Skin epidermis (tissue), 12 donors: Measurements from ENCODE around the gene TRIP10.
"Not testable (repeated sequence)": the region's sequence is repeated elsewhere in the genome, so short reads cannot be mapped to it uniquely, and the experiment has no call there.

ENCODE experiments used
- H3K27ac ChIP-seq, 21 experiments: fragments of 200-600 bp; sonication (generic) in 11 of 21; one replicate each; pipeline ENCODE4 v1.5.0; 2020; ENCODE audit warnings: mild to moderate bottlenecking in 3 of 21, inconsistent platforms in 2 of 21, moderate library complexity in 2 of 21
- H3K4me3 ChIP-seq, 7 experiments: fragments of 200-600 bp; sonication (generic) in 2 of 7; one replicate each; pipeline ENCODE4 v1.5.0; 2020; ENCODE audit warnings: inconsistent platforms in 2 of 7, mild to moderate bottlenecking in 2 of 7, moderate library complexity in 1 of 7

The TRIP10 gene

DNA sequence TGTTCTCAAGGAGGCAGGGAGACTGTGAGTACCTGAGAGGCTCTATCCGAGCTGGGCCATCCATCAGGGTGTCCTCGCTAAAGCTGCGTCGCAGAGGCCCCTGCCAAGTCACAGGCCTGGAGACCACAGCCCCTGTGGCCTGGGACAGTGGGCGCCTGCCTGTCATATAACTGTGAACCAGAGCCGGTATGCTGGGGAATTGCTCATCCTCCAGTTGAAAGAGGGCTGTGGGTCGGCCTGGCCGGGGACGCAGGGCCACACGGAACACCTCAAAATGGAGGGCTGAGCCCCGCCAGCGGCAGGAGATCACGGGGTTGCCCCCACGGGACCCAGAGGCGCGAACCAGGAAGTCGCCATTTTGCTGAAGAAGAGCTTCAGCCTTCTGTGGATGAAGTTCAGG is 21.1 kb downstream of the TRIP10 start:
- Histone ChIP-seq H3K27ac (no peak overlapping the region), H3K4me3 (no peak overlapping the region)

- Histone ChIP-seq H3K27ac (no peak overlapping the region), H3K4me3 (no peak overlapping the region)
Measured at GRCh38 chr19:6761053-6761676, 21.7 kb downstream of the TRIP10 start.

GRCh38 chr19:6762253-6762797 is 22.8 kb downstream of the TRIP10 start:
- H3K27ac ChIP-seq, H3K4me3 ChIP-seq: not testable (repeated sequence)

DNA sequence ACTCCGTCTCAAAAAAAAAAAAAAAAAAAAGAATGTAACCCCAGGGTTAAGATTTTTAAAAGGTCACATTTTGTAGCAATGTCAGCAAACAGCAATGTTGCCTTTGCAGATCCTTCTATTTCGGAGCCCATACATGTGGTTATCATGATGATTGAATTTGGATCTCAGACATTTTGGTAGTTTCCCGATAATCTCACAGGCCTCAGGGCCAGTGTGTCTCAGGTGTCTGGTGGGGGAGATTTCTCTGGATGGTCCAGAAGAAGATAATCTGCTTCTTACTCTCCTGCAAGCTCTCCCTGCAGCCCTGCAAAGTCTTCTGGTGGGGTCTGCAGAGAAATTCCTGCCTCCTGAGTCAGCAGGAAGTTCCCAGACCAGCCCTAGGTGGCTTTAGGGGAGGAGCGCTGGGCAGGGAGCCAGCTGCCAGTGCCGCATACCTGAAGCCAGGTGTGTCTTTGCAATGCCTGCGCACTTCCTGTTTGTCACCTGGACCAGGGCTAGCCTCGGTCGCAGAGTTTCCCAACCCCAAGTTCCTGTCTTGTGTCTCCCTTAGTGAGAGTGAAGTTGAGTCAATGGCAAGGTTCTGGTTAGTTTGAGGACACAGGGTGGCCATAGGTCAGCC is 26.4 kb downstream of the TRIP10 start:
- Histone ChIP-seq H3K27ac (peak overlapping the region in 20 of 21 experiments; percentile 37 to 89 (median 74)), H3K4me3 (peak overlapping the region in 6 of 7 experiments; percentile 37 to 54 (median 40))

DNA sequence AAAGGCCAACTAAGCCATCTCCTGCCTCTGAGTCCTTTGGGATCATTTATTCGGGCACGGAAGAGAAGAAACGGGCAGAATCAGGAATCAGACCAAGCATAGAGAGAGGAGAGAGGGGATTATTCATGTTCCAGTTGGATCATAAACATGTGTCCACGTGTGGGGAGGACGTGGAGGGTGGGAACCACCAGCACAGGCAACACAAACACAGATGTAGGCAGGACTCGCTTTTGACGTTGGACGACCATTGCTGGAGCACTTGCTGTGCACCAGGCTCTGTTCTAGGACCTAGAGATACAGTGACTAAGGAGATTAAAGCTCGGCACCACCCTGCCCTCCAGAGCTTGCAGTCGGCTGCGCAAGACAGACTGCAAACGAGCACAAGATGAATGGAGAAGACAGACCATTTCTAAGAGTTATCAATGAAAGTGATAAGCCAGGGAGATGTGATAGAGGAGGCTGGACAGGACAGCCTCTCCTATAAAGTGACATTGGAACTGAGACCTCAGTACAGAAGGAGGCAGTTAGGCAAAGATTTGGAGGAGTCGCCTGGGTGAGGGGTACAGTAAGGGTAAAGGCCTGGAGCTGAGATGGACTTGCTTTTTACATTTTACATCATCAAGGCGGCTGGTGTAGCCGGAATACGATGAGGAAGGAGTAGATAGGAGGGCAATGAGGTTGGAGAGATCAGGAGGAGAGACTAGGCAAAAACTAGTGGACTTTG is 27.0 kb downstream of the TRIP10 start:
- peak overlapping the region; percentile 37 to 89 (median 73) for H3K27ac ChIP-seq
- peak overlapping the region; percentile 37 to 54 (median 39) for H3K4me3 ChIP-seq

GRCh38 chr19:6767081-6767356 is 27.5 kb downstream of the TRIP10 start:
- peak overlapping the region; percentile 37 to 54 (median 39) for H3K4me3 ChIP-seq
- peak overlapping the region in 20 of 21 experiments; percentile 40 to 89 (median 74) for H3K27ac ChIP-seq

DNA sequence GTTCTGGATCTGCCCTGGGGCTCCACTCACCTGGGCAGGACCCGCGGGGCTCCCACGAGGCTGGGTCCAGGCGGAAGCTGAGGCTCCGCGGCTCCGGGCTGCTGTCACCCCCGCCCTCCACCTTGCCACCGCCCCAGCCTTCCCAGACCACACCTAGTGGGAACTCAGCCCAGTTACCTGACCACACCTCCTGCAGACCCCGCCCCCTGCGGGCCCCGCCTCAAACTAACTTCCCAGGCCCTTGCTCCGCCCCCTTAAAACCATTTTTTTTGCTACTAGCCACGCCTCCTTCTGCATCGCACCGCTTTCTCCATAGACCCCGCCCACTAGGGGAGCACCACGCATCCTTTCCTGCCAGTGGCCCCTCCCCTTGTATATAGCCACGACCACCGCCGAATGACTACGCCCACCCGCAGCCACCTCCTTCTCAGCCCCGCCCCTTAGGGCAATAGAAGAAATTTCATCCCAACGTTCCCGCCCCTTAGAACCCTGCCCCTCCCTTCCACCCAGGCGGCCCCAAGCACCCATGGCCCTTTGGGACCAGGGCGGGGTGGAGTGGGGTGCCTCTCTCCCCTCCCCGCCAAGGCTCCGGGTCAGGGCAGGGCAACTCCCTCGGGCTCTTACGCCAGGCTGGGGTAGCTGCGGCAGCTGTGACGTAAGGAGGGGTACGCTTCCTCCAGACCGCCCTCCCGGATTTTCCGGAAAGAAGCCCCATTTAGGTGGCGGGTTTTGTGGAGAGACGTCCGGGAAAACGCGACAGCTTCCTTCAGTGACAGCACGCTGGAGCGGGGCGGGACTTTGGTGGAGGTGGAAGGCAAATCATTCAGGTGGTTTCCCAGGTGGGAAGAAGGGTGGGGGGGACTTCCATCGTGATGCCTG is 28.1 kb downstream of the TRIP10 start, which contains the start of gene SH2D3A:
Gene SH2D3A (minus strand): TSS at position 79 of the 879 bp plus-strand sequence. CDS start 3,687 bp downstream, outside the sequence.
- Histone ChIP-seq H3K27ac (peak within 1 kb of the TSS; percentile 37 to 89 (median 73)), H3K4me3 (peak within 1 kb of the TSS; percentile 37 to 54 (median 39))

GRCh38 chr19:6768236-6768785 is 28.8 kb downstream of the TRIP10 start:
- H3K27ac ChIP-seq = peak overlapping the region in 14 of 21 experiments; percentile 22 to 89 (median 72)
- peak overlapping the region in 3 of 7 experiments; percentile 38 to 54 (median 48) for H3K4me3 ChIP-seq

DNA sequence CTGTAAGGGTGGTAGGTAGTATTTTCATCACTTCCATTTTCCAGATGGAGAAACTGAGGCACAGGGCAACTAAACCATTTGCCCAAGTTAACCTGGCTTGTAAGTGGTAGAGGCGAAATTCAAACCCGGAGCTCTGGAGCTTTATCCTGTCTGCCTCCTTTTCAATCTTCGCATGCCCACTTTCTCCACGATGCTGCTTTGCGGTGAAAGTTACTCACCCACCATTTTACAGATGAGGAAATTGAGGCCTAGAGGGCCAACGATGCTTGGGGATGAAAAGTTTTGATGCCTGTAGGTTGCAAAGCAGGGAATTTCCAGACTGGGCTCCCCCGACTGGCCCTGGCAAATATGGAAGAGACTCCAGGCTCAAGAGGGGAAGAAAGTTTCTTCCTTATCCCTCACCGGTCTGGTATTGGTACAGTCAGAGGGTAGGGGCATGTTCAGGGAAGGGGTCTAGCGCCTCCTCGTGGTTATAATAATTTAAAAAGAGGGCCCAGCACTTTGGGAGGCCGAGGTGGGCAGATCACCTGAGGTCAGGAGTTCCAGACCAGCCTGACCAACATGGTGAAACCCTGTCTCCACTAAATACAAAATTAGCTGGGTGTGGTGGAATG is 29.6 kb downstream of the TRIP10 start:
- H3K27ac ChIP-seq = peak overlapping the region in 3 of 21 experiments; percentile 72 to 81 (median 73)

DNA sequence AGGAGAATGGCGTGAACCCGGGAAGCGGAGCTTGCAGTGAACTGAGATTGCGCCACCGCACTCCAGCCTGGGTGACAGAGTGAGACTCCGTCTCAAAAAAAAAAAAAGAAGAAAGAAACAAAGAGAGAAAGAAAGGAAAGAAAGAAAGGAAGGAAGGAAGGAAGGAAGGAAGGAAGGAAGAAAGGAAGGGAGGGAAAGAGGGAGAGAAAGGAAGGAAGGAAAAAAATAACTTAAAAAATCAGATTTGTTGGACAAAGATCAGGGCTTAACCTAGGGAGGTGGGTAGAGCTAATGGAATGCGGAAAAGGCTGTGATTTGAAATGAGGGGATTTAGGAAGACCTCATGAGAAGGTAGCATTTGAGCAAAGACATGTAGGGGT is 32.2 kb downstream of the TRIP10 start:
- not testable (repeated sequence) for H3K4me3 ChIP-seq
- peak overlapping the region in 9 of 21 experiments; percentile 22 to 93 (median 86) for H3K27ac ChIP-seq

More for the DNA sequence above, 29.6 kb downstream of the TRIP10 start:
- H3K4me3 ChIP-seq = no peak overlapping the region

DNA sequence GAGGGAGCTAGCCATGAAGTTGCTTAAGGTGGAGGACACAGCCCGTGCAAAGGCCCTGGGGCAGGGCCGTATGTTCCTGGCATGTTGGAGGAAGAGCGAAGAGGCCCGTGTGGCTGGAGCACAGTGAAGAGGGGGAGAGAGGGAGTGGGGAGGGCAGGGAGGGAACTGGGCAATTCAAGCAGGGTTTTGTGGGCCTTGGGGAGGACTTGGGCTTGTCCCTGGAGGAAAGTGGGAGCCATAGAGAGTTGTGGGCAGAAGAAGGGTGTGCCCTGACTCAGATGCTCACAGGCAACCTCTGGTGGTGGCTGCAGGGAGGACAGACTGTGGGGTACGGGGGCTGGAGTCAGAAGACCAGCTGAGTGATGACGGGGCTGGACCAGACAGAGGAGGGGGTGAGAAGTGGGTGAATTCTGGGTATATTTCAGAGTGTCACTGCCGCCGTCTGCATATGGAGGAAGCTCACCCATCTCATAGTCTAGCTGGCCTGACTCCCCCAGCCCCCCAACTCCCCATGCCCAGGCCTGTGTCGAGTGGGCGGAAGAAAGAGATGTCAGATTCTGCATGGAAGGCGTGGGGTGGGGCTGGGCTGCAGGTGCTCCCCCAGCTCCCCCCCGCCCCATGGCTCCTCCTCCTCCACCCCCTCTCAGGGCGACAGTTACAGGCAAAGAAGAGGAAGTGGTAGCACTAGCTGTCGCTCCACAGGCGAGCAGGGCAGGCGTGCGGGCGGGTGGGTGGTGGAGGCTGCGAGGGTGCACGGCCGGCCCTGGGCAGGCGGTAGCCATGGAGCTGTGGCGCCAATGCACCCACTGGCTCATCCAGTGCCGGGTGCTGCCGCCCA is 32.8 kb downstream of the TRIP10 start, which contains the start of gene VAV1:
Gene VAV1 (plus strand): TSS at position 681 of the 838 bp plus-strand sequence. CDS start 100 bp downstream, at position 781.
- Histone ChIP-seq H3K27ac (peak within 1 kb of the TSS in 18 of 21 experiments; percentile 45 to 93 (median 82)), H3K4me3 (peak within 1 kb of the TSS; percentile 36 to 61 (median 47))

DNA sequence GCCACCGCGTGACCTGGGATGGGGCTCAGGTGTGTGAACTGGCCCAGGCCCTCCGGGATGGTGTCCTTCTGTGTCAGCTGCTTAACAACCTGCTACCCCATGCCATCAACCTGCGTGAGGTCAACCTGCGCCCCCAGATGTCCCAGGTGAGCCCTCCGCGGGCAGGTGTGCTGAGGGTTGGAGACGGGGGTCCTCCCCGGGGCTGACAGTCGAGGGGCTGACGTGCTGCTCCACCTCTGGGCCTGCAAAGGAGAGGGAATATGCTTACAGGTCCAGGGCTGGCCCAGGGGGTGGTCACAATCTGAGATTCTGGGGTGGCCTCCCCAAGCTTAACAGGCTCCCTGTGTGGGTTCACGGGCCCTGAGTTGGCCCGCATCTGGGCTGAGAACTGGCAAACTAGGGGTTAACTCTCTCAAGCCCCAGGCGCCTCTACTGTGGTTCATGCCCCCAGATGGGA is 33.4 kb downstream of the TRIP10 start:
- H3K4me3 ChIP-seq = peak overlapping the region; percentile 36 to 61 (median 47)
- H3K27ac ChIP-seq = peak overlapping the region in 18 of 21 experiments; percentile 45 to 93 (median 82)

DNA sequence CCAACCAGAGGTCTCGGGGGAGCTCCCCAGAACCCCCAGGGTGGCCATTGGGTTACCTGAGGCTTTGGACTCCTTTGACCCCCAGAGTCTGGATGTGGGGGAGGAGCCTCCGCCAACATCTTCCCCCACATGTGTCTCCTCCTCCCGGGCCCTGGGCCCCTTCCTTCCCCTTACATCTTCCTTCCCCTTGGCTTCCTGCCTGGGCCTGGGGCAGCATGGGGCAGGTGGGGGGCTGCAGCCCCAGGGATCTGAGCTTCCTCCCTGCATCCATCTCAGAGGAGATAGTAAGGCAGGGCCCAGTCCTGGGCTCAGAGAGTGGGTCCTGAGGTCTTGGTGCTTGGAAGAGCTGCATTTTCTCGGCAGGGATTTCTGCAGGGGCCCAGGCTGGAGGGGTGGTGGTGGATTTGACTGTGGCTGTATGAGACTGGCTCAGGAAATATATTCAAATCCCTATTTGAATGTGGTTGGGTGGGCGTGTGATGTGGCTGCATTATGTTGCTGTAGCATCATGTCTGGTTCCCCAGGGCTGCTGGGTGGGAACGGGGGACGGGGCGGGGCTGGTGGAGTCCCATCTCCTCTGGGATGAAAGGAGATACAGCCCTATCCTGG is 33.9 kb downstream of the TRIP10 start:
- peak overlapping the region; percentile 36 to 61 (median 47) for H3K4me3 ChIP-seq
- H3K27ac ChIP-seq = peak overlapping the region in 17 of 21 experiments; percentile 45 to 93 (median 83)

GRCh38 chr19:6774821-6775707 is 35.6 kb downstream of the TRIP10 start:
- peak overlapping the region in 1 of 21 experiments; percentile 7 for H3K27ac ChIP-seq
- no peak overlapping the region for H3K4me3 ChIP-seq

- H3K4me3 ChIP-seq, H3K27ac ChIP-seq: not testable (repeated sequence)
Measured at GRCh38 chr19:6776045-6776444, 36.6 kb downstream of the TRIP10 start.

DNA sequence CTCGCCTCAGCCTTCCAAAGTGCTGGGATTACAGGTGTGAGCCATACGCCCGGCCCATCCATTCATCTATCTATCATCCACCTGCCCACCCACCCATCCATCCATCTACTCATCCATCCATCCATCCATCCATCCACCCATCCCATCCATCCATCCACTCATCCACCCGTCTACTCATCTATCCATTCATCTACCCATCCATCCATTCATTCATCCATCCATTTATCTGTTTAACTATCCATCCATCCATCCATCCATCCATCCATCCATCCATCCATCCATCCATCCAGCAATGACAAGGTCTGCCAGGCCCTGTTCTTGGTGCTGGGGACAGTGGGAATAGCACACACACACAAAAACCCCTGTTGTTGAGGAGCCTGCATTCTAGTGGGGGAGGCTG is 37.5 kb downstream of the TRIP10 start:
- H3K4me3 ChIP-seq = no peak overlapping the region
- no peak overlapping the region for H3K27ac ChIP-seq
